Liver (tissue), 2 donors: ENCODE data around the gene RAVER1.

Source experiments
- JUND ChIP-seq, 2 donors: IDR thresholded peaks; 2 replicates each; pipeline ENCODE4 v1.6.1; 2016; ENCODE audit warnings: antibody characterized with exemption in 2 of 2
- NR2F2 ChIP-seq: IDR thresholded peaks from 2 replicates; pipeline ENCODE4 v1.6.1; 2016; ENCODE audit warnings: antibody characterized with exemption
- donor health status: healthy.

DNA sequence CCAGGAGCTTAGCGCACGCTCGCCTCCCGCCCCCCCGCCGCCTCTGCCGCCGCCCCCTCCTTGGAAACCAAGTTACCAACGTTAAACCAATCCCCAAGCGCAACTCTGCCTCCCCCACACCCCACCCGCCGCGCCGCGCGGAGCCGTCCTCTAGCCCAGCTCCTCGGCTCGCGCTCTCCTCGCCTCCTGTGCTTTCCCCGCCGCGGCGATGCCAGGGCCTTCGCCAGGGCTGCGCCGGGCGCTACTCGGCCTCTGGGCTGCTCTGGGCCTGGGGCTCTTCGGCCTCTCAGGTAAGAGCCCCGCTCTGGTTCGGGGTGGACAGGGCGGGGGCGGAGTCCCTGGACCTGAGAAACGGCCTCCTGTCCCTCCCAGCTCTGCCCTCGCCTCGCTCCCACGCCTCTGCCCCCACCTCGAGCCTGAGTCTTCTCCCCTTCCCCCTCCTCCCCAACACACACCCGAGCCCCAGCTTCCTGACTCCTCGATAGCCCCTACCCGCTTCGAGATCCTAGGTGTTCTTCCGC, 43.4 kb downstream of the RAVER1 start, which contains the start of gene ICAM5:
- TF ChIP-seq NR2F2 (no peak), JUND (IDR thresholded peaks at IDR 0.05) (no peak)
